GM19467 (cell line): Measurements from ENCODE around the gene TRIL.

ENCODE experiments used
- ATAC-seq: cut with Tn5 transposase; IDR thresholded peaks from one replicate; pipeline ENCODE4 v1.9.1; 2021; ENCODE audit warnings: mild to moderate bottlenecking, moderate library complexity; ENCODE audit not compliant: unreplicated experiment

Gene TRIL

GRCh38 chr7:28984217-28984616 is 26.1 kb upstream of the TRIL start:
- no peak for ATAC-seq

- no peak for ATAC-seq
Measured at GRCh38 chr7:28983396-28984190, 25.5 kb upstream of the TRIL start.

GRCh38 chr7:28981161-28981465 is 23.0 kb upstream of the TRIL start:
- no peak for ATAC-seq

- no peak for ATAC-seq
Measured at GRCh38 chr7:28980451-28981160, 22.5 kb upstream of the TRIL start.

GRCh38 chr7:28979776-28980175 is 21.6 kb upstream of the TRIL start:
- ATAC-seq = no peak

- no peak for ATAC-seq
Measured at GRCh38 chr7:28977881-28978280, 19.8 kb upstream of the TRIL start.

- ATAC-seq = no peak
Measured at GRCh38 chr7:28976022-28976421, 17.9 kb upstream of the TRIL start.

- no peak for ATAC-seq
Measured at GRCh38 chr7:28973591-28973990, 15.5 kb upstream of the TRIL start.

- no peak for ATAC-seq
Measured at GRCh38 chr7:28964056-28964455, 5.9 kb upstream of the TRIL start.

GRCh38 chr7:28961972-28962371 is 3.8 kb upstream of the TRIL start:
- no peak for ATAC-seq

GRCh38 chr7:28960071-28960840 is 2.1 kb upstream of the TRIL start:
- no peak for ATAC-seq

GRCh38 chr7:28958980-28959347 is 834 bp upstream of the TRIL start:
- ATAC-seq = no peak

- no peak for ATAC-seq
Measured at GRCh38 chr7:28957751-28958234, 337 bp downstream of the TRIL start.

- ATAC-seq = no peak
Measured at GRCh38 chr7:28957064-28957750, 923 bp downstream of the TRIL start.

GRCh38 chr7:28956608-28957063 is 1.5 kb downstream of the TRIL start:
- no peak for ATAC-seq

GRCh38 chr7:28955718-28956607 is 2.2 kb downstream of the TRIL start:
- no peak for ATAC-seq

GRCh38 chr7:28955356-28955717 is 2.8 kb downstream of the TRIL start:
- no peak for ATAC-seq

- ATAC-seq = no peak
Measured at GRCh38 chr7:28954946-28955345, 3.2 kb downstream of the TRIL start.

- ATAC-seq = no peak
Measured at GRCh38 chr7:28954471-28954870, 3.7 kb downstream of the TRIL start.

- no peak for ATAC-seq
Measured at GRCh38 chr7:28953633-28954032, 4.5 kb downstream of the TRIL start.
